GM12891 (cell line): ENCODE measurements around the gene CKAP2.

ENCODE experiments used
- DNase-seq: peaks from one replicate; pipeline ENCODE4 v3.0.0; 2011; ENCODE audit warnings: low spot score; ENCODE audit not compliant: insufficient read length
- FAIRE-seq: peaks from 2 replicates; lab custom pipeline; 2011; peaks lifted over from hg19 to GRCh38; lab: Jason Lieb, UNC
- PAX5 ChIP-seq: IDR thresholded peaks from 2 replicates; pipeline ENCODE4 v1.6.1; 2011; ENCODE audit warnings: low read length, moderate library complexity, mild to moderate bottlenecking; ENCODE audit not compliant: insufficient read depth, severe bottlenecking
- POLR2A ChIP-seq: IDR thresholded peaks from 2 replicates; pipeline ENCODE4 v1.6.1; 2011; ENCODE audit warnings: low read depth, low read length, control low read depth
- POLR2AphosphoS5 ChIP-seq: IDR thresholded peaks from 2 replicates; pipeline ENCODE4 v1.6.1; 2011; ENCODE audit warnings: low read depth, low read length, control low read depth
- POU2F2 ChIP-seq: IDR thresholded peaks from 2 replicates; pipeline ENCODE4 v1.6.1; 2011; ENCODE audit warnings: low read depth, mild to moderate bottlenecking, control low read depth, low read length, moderate library complexity
- SPI1 ChIP-seq: IDR thresholded peaks from 2 replicates; pipeline ENCODE4 v1.6.1; 2011; ENCODE audit warnings: low read depth, low read length, control low read depth
- TAF1 ChIP-seq: IDR thresholded peaks from 2 replicates; pipeline ENCODE4 v1.6.1; 2011; ENCODE audit warnings: low read depth, low read length, control low read depth

Gene CKAP2

GRCh38 chr13:52421216-52421615 is 34.1 kb upstream of the CKAP2 start:
- no peak for TF ChIP-seq POU2F2
- TF ChIP-seq POLR2AphosphoS5: no peak
- TF ChIP-seq PAX5: no peak
- TF ChIP-seq TAF1: no peak
- TF ChIP-seq SPI1: no peak
- TF ChIP-seq POLR2A: no peak
- FAIRE-seq (no peak), DNase-seq (no peak)

GRCh38 chr13:52428295-52428694 is 27.0 kb upstream of the CKAP2 start:
- DNase-seq (no peak), FAIRE-seq (no peak)
- TF ChIP-seq SPI1 (no peak), POLR2A (no peak), POU2F2 (no peak), TAF1 (no peak)

- FAIRE-seq (no peak), DNase-seq (no peak)
- TF ChIP-seq POLR2A (no peak), POLR2AphosphoS5 (no peak), TAF1 (no peak), POU2F2 (no peak), PAX5 (no peak)
These were observed 22.8 kb upstream of the CKAP2 start for GRCh38 chr13:52432456-52432855.

- no peak for DNase-seq
- no peak for TF ChIP-seq TAF1
- TF ChIP-seq SPI1: no peak
- no peak for FAIRE-seq
These were observed 9.0 kb upstream of the CKAP2 start for GRCh38 chr13:52446265-52446664.

- TF ChIP-seq POLR2A (no peak), PAX5 (no peak), POLR2AphosphoS5 (no peak), POU2F2 (no peak), TAF1 (no peak)
- DNase-seq: no peak
- FAIRE-seq: no peak
These were observed 7.9 kb upstream of the CKAP2 start for GRCh38 chr13:52447354-52447753.

- no peak for FAIRE-seq
- DNase-seq: no peak
These were observed 7.3 kb upstream of the CKAP2 start for GRCh38 chr13:52447815-52448552.

GRCh38 chr13:52449331-52450011 is 5.8 kb upstream of the CKAP2 start:
- FAIRE-seq: no peak
- TF ChIP-seq SPI1 (no peak), POLR2AphosphoS5 (no peak), POLR2A (no peak), TAF1 (no peak), POU2F2 (no peak), PAX5 (no peak)
- no peak for DNase-seq

More at GRCh38 chr13:52447815-52448552, 7.3 kb upstream of the CKAP2 start:
- TF ChIP-seq POU2F2 (no peak), PAX5 (no peak), POLR2A (no peak), POLR2AphosphoS5 (no peak), SPI1 (no peak), TAF1 (no peak)

GRCh38 chr13:52450012-52450792 is 5.1 kb upstream of the CKAP2 start, which contains the start of gene VPS36:
TSS of gene VPS36 (minus strand) at chr13:52450634. CDS start at chr13:52450594, 40 bp downstream.
- peak; percentile 74 for TF ChIP-seq PAX5
- TF ChIP-seq TAF1: peak; percentile 58; the same call in 1 of the 2 replicates
- peak; percentile 80 for TF ChIP-seq POU2F2
- TF ChIP-seq POLR2A: peak; percentile 85
- TF ChIP-seq SPI1: 0 out of 2 replicates have a peak, but pooled peaks have one; percentile 6
- TF ChIP-seq POLR2AphosphoS5: peak; percentile 77; the same call in 1 of the 2 replicates
- FAIRE-seq (peak; percentile 98), DNase-seq (peak; percentile 79)

- TF ChIP-seq SPI1: no peak
- no peak for TF ChIP-seq PAX5
- TF ChIP-seq POLR2A: no peak
- TF ChIP-seq POU2F2: no peak
- no peak for TF ChIP-seq POLR2AphosphoS5
- DNase-seq (no peak), FAIRE-seq (no peak)
These were observed 4.5 kb upstream of the CKAP2 start for GRCh38 chr13:52450793-52451116.
